OCI-LY1 (cell line): ENCODE measurements around the gene TCF4.

ENCODE experiments used
- H2AFZ ChIP-seq: fragments of 200-600 bp; sonication (generic), shearing (Covaris generic); 2 replicates; pipeline ENCODE4 v1.6.0; 2014; ENCODE audit warnings: antibody characterized with exemption, mild to moderate bottlenecking, low read length
- H3F3A ChIP-seq: fragments of 200-600 bp; sonication (generic), shearing (Covaris generic); 2 replicates; pipeline ENCODE4 v1.6.0; 2014; ENCODE audit warnings: mild to moderate bottlenecking, antibody characterized with exemption, low read length, moderate library complexity; ENCODE audit not compliant: insufficient read depth
- H3K27ac ChIP-seq: fragments of 200-600 bp; sonication (generic); 2 replicates; pipeline ENCODE4 v1.5.1; 2014; ENCODE audit warnings: low read length, mixed run types, mild to moderate bottlenecking, low read depth; ENCODE audit not compliant: poor library complexity, severe bottlenecking
- H3K27me3 ChIP-seq: fragments of 200-600 bp; sonication (generic); 2 replicates; pipeline ENCODE4 v1.6.0; 2014; ENCODE audit warnings: antibody characterized with exemption, mild to moderate bottlenecking, low read length, moderate library complexity; ENCODE audit not compliant: insufficient read depth
- H3K36me3 ChIP-seq: fragments of 200-600 bp; sonication (generic); 2 replicates; pipeline ENCODE4 v1.6.1; 2014; ENCODE audit warnings: mild to moderate bottlenecking, antibody characterized with exemption, low read length, moderate library complexity, mixed read lengths; ENCODE audit not compliant: insufficient read depth
- H3K4me1 ChIP-seq: fragments of 200-600 bp; sonication (generic); 2 replicates; pipeline ENCODE4 v1.5.1; 2014; ENCODE audit warnings: mild to moderate bottlenecking, low read length, moderate library complexity; ENCODE audit not compliant: insufficient read depth, severe bottlenecking
- H3K4me2 ChIP-seq: fragments of 200-600 bp; sonication (generic), shearing (Covaris generic); 2 replicates; pipeline ENCODE4 v1.6.1; 2014; ENCODE audit warnings: low read length
- H3K4me3 ChIP-seq: fragments of 200-600 bp; sonication (generic); 2 replicates; pipeline ENCODE4 v1.5.1; 2014; ENCODE audit warnings: low read length, low read depth, mild to moderate bottlenecking, mixed read lengths; ENCODE audit not compliant: poor library complexity, severe bottlenecking
- H3K79me2 ChIP-seq: fragments of 200-600 bp; shearing (Covaris generic); 2 replicates; pipeline ENCODE4 v1.6.1; 2016; ENCODE audit warnings: mixed run types, low read length, mixed read lengths; ENCODE audit not compliant: insufficient read depth
- H3K9ac ChIP-seq: fragments of 200-600 bp; sonication (generic), shearing (Covaris generic); 2 replicates; pipeline ENCODE4 v1.6.1; 2014; ENCODE audit warnings: mild to moderate bottlenecking, low read length, mixed read lengths
- H3K9me2 ChIP-seq: fragments of 200-600 bp; sonication (generic), shearing (Covaris generic); 2 replicates; pipeline ENCODE4 v1.6.1; 2014; ENCODE audit warnings: low read depth, mild to moderate bottlenecking, low read length, mixed read lengths
- H3K9me3 ChIP-seq: fragments of 200-600 bp; shearing (Covaris generic); 2 replicates; pipeline ENCODE4 v1.6.1; 2014; ENCODE audit warnings: low read length, mixed read lengths
- H4K20me1 ChIP-seq: fragments of 200-600 bp; sonication (generic), shearing (Covaris generic); 2 replicates; pipeline ENCODE4 v1.6.0; 2016; ENCODE audit warnings: mild to moderate bottlenecking, low read length; ENCODE audit not compliant: insufficient read depth
- CTCF ChIP-seq: fragments of 200-600 bp; sonication (generic), shearing (Covaris generic); IDR thresholded peaks from 2 replicates; pipeline ENCODE4 v1.5.1; 2017; ENCODE audit warnings: mild to moderate bottlenecking, antibody characterized with exemption, low read length, moderate library complexity, mixed read lengths
- EZH2 ChIP-seq: fragments of 200-600 bp; sonication (generic), shearing (Covaris generic); IDR thresholded peaks from 2 replicates; pipeline ENCODE4 v1.8.0; 2017; ENCODE audit warnings: borderline replicate concordance, mixed run types, mild to moderate bottlenecking, antibody characterized with exemption, low read length, moderate library complexity, mixed read lengths

The TCF4 gene

GRCh38 chr18:55489034-55489986, 98.7 kb downstream of the TCF4 start:
- no peak for TF ChIP-seq CTCF
- TF ChIP-seq EZH2: no peak
- Histone ChIP-seq H3K27me3 (no peaks in the 10 kb centered on the region), H4K20me1 (no peaks in the 10 kb centered on the region), H3K4me2 (peak overlapping the region; percentile 54), H3K9me2 (no peaks in the 10 kb centered on the region), H3K4me3 (peak overlapping the region; percentile 26), H3K79me2 (peaks cover 38% of the 10 kb centered on the region), H3K4me1 (peaks cover 98% of the 10 kb centered on the region), H3F3A (no peaks in the 10 kb centered on the region), H3K36me3 (no peaks in the 10 kb centered on the region), H3K9me3 (no peaks in the 10 kb centered on the region), H3K27ac (peak overlapping the region; percentile 87), H3K9ac (peak overlapping the region; percentile 59), H2AFZ (no peak overlapping the region)

GRCh38 chr18:55488473-55488872, 99.5 kb downstream of the TCF4 start:
- Histone ChIP-seq H3K9ac (peak overlapping the region; percentile 59), H3K27ac (peak overlapping the region; percentile 87)

GRCh38 chr18:55487997-55488396, 100.0 kb downstream of the TCF4 start:
- H3K27me3 ChIP-seq: no peaks in the 10 kb centered on the region
- H3K9ac ChIP-seq: peak overlapping the region; percentile 59; the same call in 1 of the 2 replicates
- no peaks in the 10 kb centered on the region for H3K9me2 ChIP-seq
- H3K4me3 ChIP-seq: peak overlapping the region; percentile 26
- H3F3A ChIP-seq: no peaks in the 10 kb centered on the region
- peaks cover 98% of the 10 kb centered on the region for H3K4me1 ChIP-seq
- H3K79me2 ChIP-seq: peaks cover 27% of the 10 kb centered on the region
- no peak overlapping the region for H2AFZ ChIP-seq
- H3K27ac ChIP-seq: peak overlapping the region; percentile 87
- TF ChIP-seq CTCF (no peak), EZH2 (no peak)
- peak overlapping the region; percentile 54 for H3K4me2 ChIP-seq
- H3K36me3 ChIP-seq: no peaks in the 10 kb centered on the region
- H4K20me1 ChIP-seq: no peaks in the 10 kb centered on the region
- no peaks in the 10 kb centered on the region for H3K9me3 ChIP-seq

More at GRCh38 chr18:55488473-55488872, 99.5 kb downstream of the TCF4 start:
- Histone ChIP-seq H3K36me3 (no peaks in the 10 kb centered on the region), H3F3A (no peaks in the 10 kb centered on the region), H2AFZ (no peak overlapping the region), H4K20me1 (no peaks in the 10 kb centered on the region), H3K27me3 (no peaks in the 10 kb centered on the region), H3K9me2 (no peaks in the 10 kb centered on the region), H3K4me3 (peak overlapping the region; percentile 26), H3K4me1 (peaks cover 98% of the 10 kb centered on the region), H3K9me3 (no peaks in the 10 kb centered on the region), H3K4me2 (peak overlapping the region; percentile 54), H3K79me2 (peaks cover 32% of the 10 kb centered on the region)
- TF ChIP-seq CTCF (no peak), EZH2 (no peak)
